ENCODE data around the gene ABAT.

The ABAT gene

DNA sequence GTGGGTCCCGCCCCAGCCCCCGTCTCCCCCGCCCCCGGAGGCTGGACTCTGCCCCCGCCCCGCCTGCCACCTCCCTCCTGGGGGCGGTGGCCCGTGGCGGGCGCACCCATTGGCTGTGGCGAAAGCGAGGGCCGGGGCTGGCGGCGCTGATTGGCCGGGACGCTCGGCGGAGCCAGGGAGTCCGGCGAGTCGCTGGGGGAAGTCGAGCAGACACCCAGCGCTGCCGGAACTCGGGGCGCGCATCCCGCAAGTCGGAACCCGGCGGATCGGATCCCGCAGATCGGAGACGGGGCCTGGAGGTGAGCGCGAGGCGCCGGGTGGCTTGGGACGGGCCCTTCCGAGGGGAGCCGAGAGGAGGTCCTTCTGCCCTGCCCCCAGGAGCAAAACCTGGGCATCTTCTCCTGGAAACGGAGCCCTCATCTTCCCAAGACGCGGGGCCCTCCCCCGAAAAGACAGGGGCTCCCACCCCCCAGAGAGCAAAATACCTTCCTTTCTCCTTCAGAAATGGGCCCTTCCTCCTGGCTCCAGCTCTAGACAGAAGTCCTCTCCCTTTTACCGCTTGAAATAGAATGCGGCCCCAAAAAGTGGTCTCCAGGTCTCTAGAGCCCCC is at the start of gene ABAT:
ABAT (plus strand) TSS at position 205 of the 610 bp plus-strand sequence. CDS start 61,123 bp downstream, outside the sequence.
- Histone ChIP-seq H3K9me3 (ENCODE audit: low read length) (no peaks in the 10 kb centered on the region), H3K27ac (ENCODE audit: low read depth, low read length, poor library complexity, severe bottlenecking) (no peak within 1 kb of the TSS), H3K9ac (ENCODE audit: low read length) (peak within 1 kb of the TSS; percentile 63), H3F3A (ENCODE audit: insufficient read depth, low read length) (no peaks in the 10 kb centered on the region), H2AFZ (ENCODE audit: low read length) (peak within 1 kb of the TSS; percentile 92), H3K79me2 (ENCODE audit: insufficient read depth, low read length) (no peaks in the 10 kb centered on the region), H3K9me2 (ENCODE audit: low read depth, low read length) (no peaks in the 10 kb centered on the region), H3K4me2 (ENCODE audit: low read length) (peak within 1 kb of the TSS; percentile 90), H3K36me3 (ENCODE audit: insufficient read depth, low read length) (no peaks in the 10 kb centered on the region; the same call in 1 of the 2 replicates), H4K20me1 (ENCODE audit: insufficient read depth, low read length) (no peaks in the 10 kb centered on the region), H3K27me3 (ENCODE audit: insufficient read depth, low read length) (peaks cover under 1% of the 10 kb centered on the region; the same call in 1 of the 2 replicates), H3K4me3 (ENCODE audit: low read depth, low read length, poor library complexity, severe bottlenecking) (peak within 1 kb of the TSS; percentile 72), H3K4me1 (ENCODE audit: insufficient read depth, low read length, severe bottlenecking) (peaks cover 11% of the 10 kb centered on the region)
- TF ChIP-seq EZH2 (IDR thresholded peaks at IDR 0.05; ENCODE audit: borderline replicate concordance, low read length): no peak
- TF ChIP-seq, protein P1, sequence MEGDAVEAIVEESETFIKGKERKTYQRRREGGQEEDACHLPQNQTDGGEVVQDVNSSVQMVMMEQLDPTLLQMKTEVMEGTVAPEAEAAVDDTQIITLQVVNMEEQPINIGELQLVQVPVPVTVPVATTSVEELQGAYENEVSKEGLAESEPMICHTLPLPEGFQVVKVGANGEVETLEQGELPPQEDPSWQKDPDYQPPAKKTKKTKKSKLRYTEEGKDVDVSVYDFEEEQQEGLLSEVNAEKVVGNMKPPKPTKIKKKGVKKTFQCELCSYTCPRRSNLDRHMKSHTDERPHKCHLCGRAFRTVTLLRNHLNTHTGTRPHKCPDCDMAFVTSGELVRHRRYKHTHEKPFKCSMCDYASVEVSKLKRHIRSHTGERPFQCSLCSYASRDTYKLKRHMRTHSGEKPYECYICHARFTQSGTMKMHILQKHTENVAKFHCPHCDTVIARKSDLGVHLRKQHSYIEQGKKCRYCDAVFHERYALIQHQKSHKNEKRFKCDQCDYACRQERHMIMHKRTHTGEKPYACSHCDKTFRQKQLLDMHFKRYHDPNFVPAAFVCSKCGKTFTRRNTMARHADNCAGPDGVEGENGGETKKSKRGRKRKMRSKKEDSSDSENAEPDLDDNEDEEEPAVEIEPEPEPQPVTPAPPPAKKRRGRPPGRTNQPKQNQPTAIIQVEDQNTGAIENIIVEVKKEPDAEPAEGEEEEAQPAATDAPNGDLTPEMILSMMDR (IDR thresholded peaks at IDR 0.05; ENCODE audit: low read length): no peak

DNA sequence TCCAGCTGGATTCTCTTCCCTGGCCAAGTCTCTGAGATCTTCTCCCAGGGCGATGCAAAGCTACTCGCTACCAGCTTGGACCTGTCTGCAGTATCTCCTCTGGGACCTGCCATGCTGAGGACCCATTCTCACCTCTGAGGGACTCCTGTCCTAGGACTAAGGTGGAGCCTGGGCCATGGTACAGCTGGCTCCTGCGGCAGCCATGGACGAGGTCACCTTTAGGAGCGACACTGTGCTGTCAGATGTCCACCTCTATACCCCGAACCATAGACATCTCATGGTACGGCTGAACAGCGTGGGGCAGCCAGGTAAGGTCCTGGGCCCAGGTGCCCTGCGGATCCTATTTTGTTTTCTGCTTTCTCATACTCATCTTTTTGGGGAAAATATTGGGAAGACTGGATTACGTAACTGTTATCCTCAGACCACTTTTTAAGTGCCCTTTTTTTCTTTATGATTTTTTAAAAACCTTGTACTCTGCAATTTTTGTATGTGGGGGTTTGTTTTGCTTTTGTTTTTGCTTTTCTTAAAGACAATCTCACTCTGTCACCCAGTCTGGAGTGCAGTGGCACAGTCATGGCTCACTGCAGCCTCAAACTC is 48.8 kb upstream of the ABAT start:
- Histone ChIP-seq H3K27me3 (ENCODE audit: insufficient read depth, low read length) (no peaks in the 10 kb centered on the region), H3K4me3 (ENCODE audit: low read depth, low read length, poor library complexity, severe bottlenecking) (no peak overlapping the region), H3K79me2 (ENCODE audit: insufficient read depth, low read length) (peaks cover 13% of the 10 kb centered on the region), H3K9me2 (ENCODE audit: low read depth, low read length) (no peaks in the 10 kb centered on the region), H3K36me3 (ENCODE audit: insufficient read depth, low read length) (peaks cover 51% of the 10 kb centered on the region), H3K4me2 (ENCODE audit: low read length) (no peak overlapping the region), H3K9me3 (ENCODE audit: low read length) (no peaks in the 10 kb centered on the region), H3K4me1 (ENCODE audit: insufficient read depth, low read length, severe bottlenecking) (peaks cover 9% of the 10 kb centered on the region), H4K20me1 (ENCODE audit: insufficient read depth, low read length) (no peaks in the 10 kb centered on the region), H3K27ac (ENCODE audit: low read depth, low read length, poor library complexity, severe bottlenecking) (no peak overlapping the region), H2AFZ (ENCODE audit: low read length) (no peak overlapping the region), H3K9ac (ENCODE audit: low read length) (no peak overlapping the region), H3F3A (ENCODE audit: insufficient read depth, low read length) (no peaks in the 10 kb centered on the region)
- TF ChIP-seq, protein P1 (IDR thresholded peaks at IDR 0.05; ENCODE audit: low read length): no peak
- TF ChIP-seq EZH2 (IDR thresholded peaks at IDR 0.05; ENCODE audit: borderline replicate concordance, low read length): no peak

DNA sequence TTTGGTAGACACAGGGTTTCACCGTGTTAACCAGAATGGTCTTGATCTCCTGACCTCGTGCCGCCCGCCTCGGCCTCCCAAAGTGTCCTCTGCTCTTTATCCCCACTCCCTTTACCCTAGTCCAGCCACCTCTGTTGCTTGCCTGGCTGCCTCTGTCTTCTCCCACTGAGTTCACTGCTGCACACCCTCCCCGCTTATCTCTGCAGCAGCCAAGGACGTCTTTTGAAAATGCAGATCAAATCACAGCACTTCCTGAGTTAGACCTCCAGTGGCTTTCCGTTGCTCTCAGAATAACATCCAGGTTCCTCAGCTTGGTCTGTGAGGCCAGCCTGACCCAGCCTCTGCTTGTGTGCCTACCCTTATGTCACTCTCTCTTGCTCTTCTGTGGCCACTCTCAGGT is 47.5 kb upstream of the ABAT start:
- H3K4me2 ChIP-seq (ENCODE audit: low read length): no peak overlapping the region
- H3K4me3 ChIP-seq (ENCODE audit: low read depth, low read length, poor library complexity, severe bottlenecking): no peak overlapping the region
- H3K27ac ChIP-seq (ENCODE audit: low read depth, low read length, poor library complexity, severe bottlenecking): no peak overlapping the region
- no peaks in the 10 kb centered on the region for H3F3A ChIP-seq (ENCODE audit: insufficient read depth, low read length)
- no peaks in the 10 kb centered on the region for H3K9me2 ChIP-seq (ENCODE audit: low read depth, low read length)
- no peak overlapping the region for H2AFZ ChIP-seq (ENCODE audit: low read length)
- H3K27me3 ChIP-seq (ENCODE audit: insufficient read depth, low read length): no peaks in the 10 kb centered on the region
- H3K36me3 ChIP-seq (ENCODE audit: insufficient read depth, low read length): peaks cover 64% of the 10 kb centered on the region
- H3K79me2 ChIP-seq (ENCODE audit: insufficient read depth, low read length): peaks cover 10% of the 10 kb centered on the region
- H3K9ac ChIP-seq (ENCODE audit: low read length): no peak overlapping the region
- no peaks in the 10 kb centered on the region for H4K20me1 ChIP-seq (ENCODE audit: insufficient read depth, low read length)
- H3K9me3 ChIP-seq (ENCODE audit: low read length): no peaks in the 10 kb centered on the region
- H3K4me1 ChIP-seq (ENCODE audit: insufficient read depth, low read length, severe bottlenecking): peaks cover 9% of the 10 kb centered on the region
- no peak for TF ChIP-seq EZH2 (IDR thresholded peaks at IDR 0.05; ENCODE audit: borderline replicate concordance, low read length)
- TF ChIP-seq, protein P1 (IDR thresholded peaks at IDR 0.05; ENCODE audit: low read length): no peak

Measured in OCI-LY1 (cell line).